G401 (cell line): Measurements from ENCODE around the gene CYP11A1. TPM values are rescaled to one million over a fixed set of nuclear protein-coding genes. Genes with fewer than 3 reads are reported as not detected.

Source experiments
- DNase-seq: peaks from one replicate; pipeline ENCODE4 v3.0.0-alpha.2; 2015; ENCODE audit warnings: low spot score
- in situ Hi-C: cut with HindIII; loops from 2 replicates; pipeline ENCODE4 v1.10.0; 2016; ENCODE audit warnings: low sequenced_read_pairs, mixed read lengths
- total RNA-seq: library from RNA; depleted of rRNA; stranded (reverse); fragments of >200 nt; shearing (Covaris generic); gene quantifications from 2 replicates; pipeline ENCODE4 v1.2.3, GENCODE V29; 2014; rRNA removed

The CYP11A1 gene
- total RNA-seq: not detected in 2 replicates

DNA sequence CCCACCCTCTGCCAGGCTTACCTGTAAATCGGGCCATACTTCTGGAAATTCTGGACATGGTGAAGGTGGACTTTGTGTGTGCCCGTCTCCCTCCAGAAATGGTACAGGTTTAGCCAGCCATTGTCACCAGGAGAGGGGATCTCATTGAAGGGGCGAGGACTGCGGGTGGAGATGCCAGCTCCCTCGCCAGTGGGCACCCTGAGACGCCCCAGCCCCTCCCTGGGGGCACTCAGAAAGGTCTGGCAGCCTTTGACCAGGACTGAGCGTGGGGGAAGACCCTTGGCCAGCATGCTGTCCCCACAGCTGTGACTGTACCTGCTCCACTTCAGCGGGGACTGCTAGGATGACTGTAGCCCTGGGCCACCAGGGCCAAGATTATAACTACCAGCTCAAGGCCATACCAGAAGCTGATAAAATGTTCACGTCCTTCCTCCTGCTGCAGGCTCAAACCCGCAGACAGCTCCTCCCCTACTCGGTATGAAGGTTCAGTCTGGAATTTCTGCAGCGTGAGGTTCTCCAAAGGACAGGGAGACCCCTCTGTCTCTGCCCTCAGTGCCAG, at the start of gene CYP11A1:
Gene CYP11A1, minus strand, starts transcription at position 351 of the 559 bp plus-strand sequence. Its CDS starts 61 bp downstream, at position 290.
- DNase-seq: no peak
- in situ Hi-C loops: loop anchor here (25.0 kb wide), 1 partner anchor 395 kb away; no protein-coding TSS in a partner anchor

DNA sequence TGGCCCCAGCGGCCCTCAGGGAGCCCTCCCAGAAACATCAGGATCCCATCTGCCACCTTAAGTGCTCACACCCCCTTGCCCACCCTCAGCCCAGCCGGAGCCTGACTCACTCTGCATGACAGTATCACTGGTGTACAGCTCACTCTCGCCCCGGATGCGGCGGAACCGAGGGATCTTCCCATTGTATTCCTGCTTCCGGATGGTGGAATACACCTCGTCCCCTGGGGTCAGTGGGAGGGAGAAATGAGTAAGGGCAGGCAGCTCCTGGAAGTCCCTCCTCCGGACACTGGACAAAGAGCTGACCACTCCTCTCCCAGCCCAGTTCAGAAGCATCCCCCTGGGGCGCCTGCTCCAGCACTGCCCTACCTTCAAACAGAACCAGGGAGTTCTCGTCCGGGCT, 49.8 kb upstream of the CYP11A1 start:
- DNase-seq: no peak
- in situ Hi-C loops: no loop called here

DNA sequence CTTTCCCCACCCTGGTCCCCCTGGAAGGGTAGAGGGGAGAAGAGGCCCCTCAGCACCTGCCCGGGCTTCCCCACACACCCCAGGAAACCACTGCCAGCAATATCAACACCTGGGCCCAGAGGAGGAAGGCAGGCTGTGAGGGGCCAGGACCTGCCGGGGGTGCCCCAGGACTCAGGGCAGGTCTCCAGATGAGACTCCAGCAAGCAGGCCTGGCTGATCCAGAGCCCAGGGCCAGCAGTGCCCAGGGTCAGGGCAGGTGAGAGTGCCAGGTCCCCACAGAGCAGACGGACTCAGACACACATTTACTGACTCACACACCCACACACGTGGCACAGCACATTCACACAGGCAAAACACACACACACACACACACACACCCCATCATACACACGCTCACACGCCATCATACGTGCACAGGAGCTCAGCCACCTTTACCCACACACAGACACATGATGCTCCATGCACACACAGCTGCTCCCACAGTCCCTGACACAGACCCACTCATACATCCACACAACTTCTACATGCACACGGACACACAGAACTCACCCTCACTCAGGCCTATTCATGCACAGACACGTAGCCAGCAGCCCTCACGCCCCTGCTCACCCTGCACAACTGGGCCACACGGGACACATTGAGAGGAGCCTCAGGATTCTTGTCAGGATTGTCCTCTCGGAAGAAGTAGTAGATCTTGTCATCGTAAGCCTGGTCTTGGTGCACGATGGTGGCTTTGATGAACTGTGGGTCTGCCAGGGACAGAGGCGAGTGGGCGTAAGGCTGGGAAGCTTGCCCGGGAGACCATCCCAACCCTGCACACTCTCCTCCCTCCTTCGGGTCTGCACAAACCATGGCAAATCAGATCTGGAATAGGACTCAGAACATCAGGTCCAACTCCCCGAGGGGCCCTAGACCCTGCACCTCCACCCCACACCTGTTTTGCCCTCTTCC, 48.8 kb upstream of the CYP11A1 start:
- no peak for DNase-seq
- in situ Hi-C loops: no loop called here

DNA sequence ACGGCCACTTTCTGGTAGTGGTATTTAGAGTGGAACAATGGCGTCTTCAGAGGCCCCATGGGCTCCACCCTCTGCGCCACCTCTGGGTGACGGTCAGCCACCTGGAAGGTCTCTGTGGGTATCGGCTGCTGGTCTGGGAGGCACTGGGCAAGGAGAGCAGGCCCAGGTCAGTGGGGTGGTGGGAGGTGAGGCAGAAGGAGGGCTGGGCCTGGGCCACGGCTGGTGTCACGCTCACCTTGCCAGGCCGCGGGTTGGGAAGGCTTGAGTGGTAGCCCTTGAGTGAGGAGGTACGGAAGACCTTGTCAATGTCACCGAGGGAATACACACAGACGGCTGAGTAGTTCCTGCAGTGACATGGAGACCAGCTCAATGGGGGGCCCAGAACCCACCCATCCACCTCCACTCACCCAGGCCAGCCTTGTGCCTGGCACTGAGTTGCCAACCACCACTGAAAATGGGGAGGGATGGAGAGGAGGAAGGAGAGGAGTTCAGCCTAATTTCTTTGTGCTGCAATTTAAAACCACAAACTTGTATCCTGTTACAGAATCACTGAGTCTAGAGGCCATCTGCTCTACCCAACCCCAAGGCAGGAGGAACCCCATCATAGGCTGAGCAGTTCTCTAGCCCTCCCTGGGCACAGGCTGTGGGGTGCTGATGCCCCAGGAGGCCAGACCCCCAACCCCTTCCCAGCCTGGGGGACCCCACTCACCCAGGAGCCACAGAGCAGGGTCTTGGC, 47.3 kb upstream of the CYP11A1 start:
- in situ Hi-C loops: no loop called here
- DNase-seq: no peak

DNA sequence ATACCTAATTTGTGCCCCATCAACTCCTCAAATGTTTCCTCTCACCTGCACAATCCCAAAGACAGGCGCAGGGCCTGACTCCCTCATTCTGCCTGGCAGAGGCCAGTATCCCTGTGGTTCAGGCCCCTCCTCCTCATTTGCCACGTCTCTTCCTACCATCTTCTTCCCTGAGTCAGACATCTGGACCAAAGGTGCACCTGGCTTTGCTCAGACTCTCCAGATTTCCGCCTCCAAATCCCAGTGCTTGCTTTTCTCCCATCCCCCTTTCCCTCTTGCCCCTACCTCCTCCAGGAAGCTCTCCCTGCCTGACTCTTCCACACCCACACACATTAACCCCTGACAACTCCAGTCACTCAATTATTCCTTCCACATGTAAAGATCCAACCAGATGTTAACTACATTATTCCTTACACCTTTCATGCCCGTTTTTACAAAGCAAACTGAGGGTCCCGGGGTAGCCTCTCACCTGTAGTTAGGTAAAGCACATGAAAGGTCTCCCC, 46.7 kb upstream of the CYP11A1 start:
- in situ Hi-C loops: no loop called here
- DNase-seq: no peak

DNA sequence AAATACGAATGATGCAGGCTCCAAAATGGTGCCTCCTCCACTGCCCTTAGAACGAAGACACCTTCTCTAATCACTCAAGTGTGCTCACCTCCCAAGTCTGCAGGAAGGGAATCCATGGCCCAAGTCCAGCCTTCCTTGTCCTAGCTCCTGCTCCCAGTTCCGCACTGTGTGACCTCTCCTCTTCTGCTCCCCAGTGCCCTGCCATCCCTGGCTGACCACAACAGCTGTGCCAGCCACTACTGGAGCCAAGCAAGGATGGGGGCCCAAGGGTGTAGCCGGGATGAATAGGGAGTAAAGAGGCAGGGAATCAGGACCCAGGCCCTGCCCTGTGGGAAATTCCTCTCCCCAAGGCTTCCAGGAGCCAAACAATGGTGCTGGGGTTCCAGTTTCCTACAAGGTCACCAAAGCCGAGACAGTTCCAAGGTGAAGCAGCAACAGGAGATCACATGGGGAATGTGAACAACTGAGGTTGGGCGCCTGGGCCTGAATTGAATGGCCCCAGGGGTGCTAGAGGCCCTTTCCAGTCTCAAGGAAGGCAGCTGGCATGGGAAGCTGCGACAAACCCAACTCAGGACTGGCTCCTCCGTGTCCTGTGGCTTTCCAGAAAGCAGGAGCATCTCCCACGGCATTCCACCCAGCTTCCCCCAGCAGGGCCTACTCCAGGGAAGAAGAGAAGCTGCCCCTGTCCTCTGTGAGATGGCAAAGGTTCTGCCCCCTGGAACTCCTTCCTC, 46.1 kb upstream of the CYP11A1 start:
- in situ Hi-C loops: no loop called here
- DNase-seq: no peak

DNA sequence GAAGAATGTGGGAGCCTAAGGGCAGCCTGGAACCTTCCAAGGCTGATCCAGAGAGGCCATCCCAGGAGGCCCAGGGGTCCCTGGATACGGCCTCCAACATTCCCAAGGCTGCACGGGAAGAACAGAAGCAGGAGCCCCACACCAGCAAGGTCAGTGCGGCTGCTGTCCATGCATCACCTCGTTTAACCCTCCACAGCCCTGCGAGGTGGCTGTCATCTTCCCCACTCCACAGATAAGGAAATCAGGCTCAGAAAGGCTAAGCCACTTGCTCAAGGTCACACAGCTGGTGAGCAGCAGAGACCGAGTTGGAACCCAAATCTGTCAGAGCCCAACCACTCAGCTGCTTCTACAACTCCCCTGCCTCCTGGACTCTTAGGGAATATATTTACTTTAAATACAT, 44.7 kb upstream of the CYP11A1 start:
- no peak for DNase-seq
- in situ Hi-C loops: no loop called here

DNA sequence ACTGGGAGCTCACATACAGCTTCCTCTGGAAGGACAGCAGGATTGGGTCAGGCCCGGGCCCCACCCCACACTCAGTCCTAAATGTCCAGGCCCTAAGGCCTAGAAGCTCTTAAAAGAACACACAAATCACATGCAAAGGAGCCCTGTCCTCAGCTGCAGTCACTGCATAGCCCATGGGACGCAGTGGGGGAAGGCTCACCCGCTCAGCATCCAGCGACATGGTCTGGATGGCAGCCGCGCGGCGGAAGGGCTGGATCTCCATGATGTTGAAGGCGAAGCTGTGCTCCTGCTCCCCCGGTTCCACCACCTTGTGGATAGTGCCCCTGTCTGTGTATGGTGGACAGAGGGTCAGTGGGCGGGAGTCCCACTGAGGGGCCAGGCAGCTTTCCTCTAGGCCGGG, 44.2 kb upstream of the CYP11A1 start:
- in situ Hi-C loops: no loop called here

DNA sequence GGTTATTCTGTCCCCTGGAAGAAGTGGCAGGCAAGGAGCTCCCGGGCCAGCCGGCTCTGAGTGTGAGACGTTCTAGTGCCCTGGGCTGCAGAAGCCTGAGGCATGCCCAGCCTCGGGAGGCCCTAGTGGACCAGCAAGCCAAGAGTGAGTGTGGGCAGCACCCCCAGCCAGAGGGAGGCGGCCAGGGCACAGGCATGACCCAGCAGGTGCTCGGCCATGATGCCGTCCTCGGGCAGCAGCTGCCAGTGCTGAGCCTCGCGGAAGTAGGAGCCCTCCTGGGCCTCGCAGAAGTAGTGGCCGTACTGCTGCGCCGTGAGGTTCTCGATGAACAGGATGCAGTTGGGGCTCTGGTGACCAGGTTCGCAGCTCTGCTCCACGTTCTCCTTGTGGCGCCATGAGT, 43.1 kb upstream of the CYP11A1 start:
- DNase-seq: no peak
- in situ Hi-C loops: no loop called here

More for the DNA sequence above, 44.2 kb upstream of the CYP11A1 start:
- DNase-seq: no peak

DNA sequence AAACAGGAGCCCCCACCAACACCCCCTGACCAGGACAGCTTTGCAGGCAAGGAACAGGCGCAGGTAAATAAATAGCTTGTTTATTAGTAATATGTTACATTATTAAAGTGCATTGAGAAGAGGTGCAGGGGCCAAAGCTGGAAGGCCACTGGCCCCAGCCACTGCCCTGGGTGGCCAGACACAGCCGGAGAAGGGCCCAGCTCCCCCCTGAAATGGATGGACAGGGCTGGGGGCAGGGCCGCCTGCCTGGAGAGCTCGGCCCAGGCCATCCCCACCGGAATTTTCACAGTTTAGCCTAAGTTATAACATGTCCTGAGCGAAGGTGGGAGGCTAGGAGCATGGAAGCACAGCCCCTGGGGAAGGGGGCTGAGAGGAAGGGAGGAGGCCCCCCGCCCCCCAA, 41.8 kb upstream of the CYP11A1 start:
- DNase-seq: no peak
- in situ Hi-C loops: no loop called here

DNA sequence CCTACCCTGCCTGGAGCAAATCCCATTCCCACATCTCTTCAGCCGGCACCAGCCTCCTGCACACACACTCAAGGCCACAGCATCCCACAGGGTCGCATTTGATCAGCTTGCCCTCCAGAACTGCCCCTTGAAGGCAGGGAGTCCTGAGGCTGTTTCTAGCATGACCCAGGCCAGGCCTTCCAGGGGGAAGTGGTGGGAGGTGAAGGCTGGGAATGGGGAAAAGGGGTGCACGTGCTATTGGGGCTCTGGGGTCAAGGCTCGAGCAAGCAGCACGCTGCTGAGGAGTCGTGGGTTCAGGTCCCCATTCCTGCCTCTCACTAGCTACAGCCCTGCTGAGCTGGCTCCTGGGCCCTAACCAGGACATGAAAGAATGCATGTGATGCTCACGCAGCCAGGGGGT, 41.4 kb upstream of the CYP11A1 start:
- in situ Hi-C loops: no loop called here
- no peak for DNase-seq

DNA sequence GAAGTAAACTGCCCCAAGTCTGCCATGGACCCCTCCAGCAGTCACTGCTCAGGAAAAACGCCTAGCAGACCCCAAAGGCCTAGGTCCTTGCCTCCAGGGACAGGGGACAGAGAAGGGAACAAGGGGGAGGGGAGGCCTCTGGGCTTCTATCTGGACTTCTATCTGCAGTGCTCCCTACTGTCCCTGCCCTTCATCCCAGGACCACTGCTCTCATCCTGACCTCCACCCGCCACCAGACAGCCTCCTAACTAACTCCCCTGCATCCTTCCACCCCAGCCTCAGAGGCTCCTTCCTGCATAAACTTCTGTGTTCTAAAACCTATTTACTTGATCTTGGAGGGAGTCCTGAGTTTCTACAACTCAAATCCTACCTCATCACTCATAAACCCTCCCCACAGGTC, 40.9 kb upstream of the CYP11A1 start:
- no peak for DNase-seq
- in situ Hi-C loops: no loop called here

DNA sequence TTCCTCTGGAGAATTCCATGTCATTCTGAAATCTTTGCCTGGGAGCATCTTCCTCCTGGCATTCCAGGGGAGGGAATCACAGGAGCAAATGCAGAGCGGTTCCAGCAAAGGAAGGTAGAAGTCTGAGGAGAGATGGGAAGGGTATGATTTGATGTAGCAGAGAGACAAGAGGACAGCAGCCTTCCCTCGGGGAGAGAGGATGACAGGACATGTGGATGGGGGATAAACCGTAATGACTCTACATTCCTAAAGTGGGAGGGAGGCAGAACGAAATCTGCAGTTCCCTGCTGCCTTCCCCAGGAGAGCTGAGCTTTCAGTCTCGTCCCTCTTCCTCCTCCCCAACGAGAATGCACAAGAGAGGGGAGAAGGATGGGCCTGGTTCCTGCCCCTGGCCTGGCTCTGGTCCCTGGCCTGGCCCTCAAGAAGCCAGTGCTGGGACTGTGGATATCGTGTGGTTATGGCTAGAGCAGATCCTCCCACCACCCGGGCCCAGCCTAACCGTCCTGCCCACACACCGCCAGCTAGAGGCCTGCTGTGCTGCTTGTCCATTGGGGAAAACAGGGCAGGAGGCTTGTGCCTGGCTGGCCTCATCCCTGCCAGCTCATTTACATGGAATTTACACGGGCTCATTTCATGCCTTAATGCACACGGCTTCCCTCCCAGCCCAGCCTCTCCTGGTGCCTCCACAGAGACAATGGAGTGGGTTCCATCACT, 39.7 kb upstream of the CYP11A1 start:
- in situ Hi-C loops: no loop called here
- DNase-seq: peak; percentile 75

DNA sequence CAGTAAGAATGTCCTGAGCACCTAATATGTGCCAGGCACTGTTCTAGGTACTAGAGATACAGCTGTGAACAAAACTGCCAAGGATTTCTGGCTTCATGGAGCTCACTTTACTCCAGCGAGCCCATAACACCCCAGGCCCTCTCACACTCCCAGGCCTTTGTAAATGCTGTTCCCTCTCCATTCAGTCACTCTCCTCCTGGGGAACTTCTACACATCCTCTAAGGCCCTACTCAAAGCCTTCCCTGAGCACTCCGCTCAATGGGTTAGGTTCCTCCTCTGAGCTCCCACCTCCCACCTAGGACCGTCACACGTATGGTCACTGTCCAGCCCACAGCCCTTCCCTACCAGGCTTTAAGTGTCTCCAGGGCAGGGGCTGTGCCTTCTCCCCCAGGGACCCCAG, 39.1 kb upstream of the CYP11A1 start:
- in situ Hi-C loops: no loop called here
- DNase-seq: no peak

DNA sequence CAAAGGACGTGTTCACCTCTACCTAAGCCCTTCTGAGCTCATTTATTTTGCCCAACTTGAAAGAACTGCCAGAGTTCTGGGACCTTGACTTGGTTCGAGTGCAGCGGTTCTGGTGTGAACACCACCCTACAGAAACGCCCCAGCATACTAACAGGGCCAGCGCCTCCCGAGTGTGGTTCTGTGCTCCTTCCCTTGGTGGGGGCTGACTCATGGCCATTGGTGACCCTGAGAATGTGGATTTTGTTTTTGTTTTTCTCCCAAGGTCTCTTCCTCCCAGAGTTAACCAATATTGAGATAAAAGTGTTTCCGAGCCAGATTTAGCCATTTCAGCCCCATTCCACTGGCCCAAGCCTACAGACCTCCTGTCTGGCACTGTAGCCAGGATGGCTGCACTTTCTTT, 38.4 kb upstream of the CYP11A1 start:
- no peak for DNase-seq
- in situ Hi-C loops: no loop called here

DNA sequence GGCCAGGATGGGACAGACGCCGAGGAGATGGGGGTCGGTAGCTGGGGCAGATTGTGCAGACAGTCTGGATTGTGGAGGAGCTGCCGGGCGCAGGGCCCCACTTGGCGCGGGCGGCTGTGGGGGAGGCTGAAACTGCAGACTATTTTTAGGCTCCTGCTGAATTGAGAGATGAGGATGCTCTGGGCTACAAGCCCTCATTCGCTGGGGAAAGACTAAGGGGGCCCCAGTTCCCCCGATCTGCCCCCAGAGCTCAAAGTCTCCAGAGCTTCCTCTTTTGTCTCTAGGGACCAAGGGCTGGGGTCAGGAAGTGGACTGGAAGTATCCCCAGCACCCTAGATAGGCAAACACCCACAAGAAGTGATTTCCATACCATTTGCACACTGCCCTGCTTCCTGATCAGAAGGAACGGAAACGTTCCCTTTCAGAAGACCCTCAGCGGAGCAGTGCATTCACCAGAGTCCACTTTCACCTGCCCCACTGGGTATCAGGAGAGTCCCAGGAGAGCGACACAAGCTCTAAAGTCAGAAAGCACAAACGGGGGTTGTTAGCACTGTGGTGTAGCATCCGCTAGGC, 36.6 kb upstream of the CYP11A1 start:
- no peak for DNase-seq
- in situ Hi-C loops: no loop called here

DNA sequence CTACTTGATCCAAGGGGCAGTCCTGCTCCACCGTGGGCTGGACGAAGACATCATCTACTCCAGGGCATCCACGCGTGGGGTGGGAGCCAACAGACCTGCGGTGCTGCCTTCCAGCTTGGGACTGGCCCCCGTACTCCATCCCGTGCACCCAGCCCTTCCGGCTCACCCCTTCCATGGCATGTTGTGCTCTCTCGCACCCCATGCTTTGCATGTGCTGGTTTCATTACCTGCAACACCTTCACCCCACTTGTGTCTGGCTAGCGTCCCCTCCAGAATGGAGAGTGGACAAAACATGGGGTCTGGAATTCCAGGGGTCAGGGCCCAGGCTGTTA, 36.1 kb upstream of the CYP11A1 start:
- in situ Hi-C loops: no loop called here
- DNase-seq: no peak

DNA sequence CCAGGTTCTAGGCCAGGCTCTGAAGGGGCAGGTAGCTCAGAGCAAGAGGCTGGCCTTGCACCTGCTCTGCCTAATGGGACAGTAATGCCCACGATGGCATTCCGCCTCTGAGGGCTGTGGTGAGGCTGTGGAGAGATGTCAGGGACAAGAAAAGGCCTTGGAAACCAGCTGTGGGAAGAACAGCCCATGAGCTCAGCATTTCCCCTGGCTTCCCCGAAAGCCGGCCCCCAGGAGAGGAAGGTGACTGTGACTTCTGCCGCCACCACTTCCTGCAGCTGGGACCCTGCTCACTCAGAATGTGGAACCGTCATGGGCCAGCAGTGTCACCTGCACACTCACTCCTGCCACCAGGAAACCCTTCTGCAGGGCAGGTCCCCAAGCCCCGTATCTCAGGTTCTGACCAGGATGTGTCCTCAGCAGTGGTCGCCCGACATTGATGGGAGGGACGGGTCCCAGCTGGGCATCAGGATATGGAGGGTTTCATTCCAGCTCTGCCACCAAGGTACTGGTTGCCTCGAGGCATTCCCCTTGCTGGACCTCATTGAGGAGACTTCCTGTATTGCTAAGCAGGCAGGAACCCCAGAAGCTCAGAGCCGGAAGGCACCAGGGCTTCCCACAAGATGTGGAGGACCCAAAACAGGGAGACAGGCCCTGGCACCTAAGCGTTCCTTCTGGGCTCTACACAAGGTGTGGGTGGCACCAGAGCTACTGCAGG, 35.6 kb upstream of the CYP11A1 start:
- no peak for DNase-seq
- in situ Hi-C loops: no loop called here
